Neural cell (in vitro differentiated cells): Measurements from ENCODE around the gene KIAA0586. TPM values are rescaled to one million over a fixed set of nuclear protein-coding genes. Genes with fewer than 3 reads are reported as not detected.

Source experiments
- H2AFZ ChIP-seq: fragments of 200-600, 300-800 bp; sonication (generic), shearing (Covaris generic); 2 replicates; pipeline ENCODE4 v1.6.0; 2014; ENCODE audit warnings: low read depth, mild to moderate bottlenecking, antibody characterized with exemption, low read length, moderate library complexity
- H3F3A ChIP-seq: fragments of 200-600 bp; shearing (Covaris generic); 2 replicates; pipeline ENCODE4 v1.6.1; 2016; ENCODE audit warnings: mild to moderate bottlenecking, moderate library complexity, mixed read lengths, antibody characterized with exemption, low read length; ENCODE audit not compliant: insufficient read depth, poor library complexity, severe bottlenecking
- H3K27ac ChIP-seq: fragments of 200-600, 300-800 bp; sonication (generic), shearing (Covaris generic); 2 replicates; pipeline ENCODE4 v1.5.1; 2014; ENCODE audit warnings: mild to moderate bottlenecking, low read length, moderate library complexity
- H3K27me3 ChIP-seq: fragments of 300-800, 200-600 bp; sonication (generic), shearing (Covaris generic); 2 replicates; pipeline ENCODE4 v1.6.0; 2014; ENCODE audit warnings: mild to moderate bottlenecking, low read depth, low read length, moderate library complexity; ENCODE audit not compliant: insufficient read depth
- H3K36me3 ChIP-seq: fragments of 300-800, 200-600 bp; sonication (generic), shearing (Covaris generic); 2 replicates; pipeline ENCODE4 v1.5.1; 2014; ENCODE audit warnings: mild to moderate bottlenecking, antibody characterized with exemption, low read length, moderate library complexity; ENCODE audit not compliant: insufficient read depth
- H3K4me2 ChIP-seq: fragments of 300-800, 200-600 bp; sonication (generic), shearing (Covaris generic); 2 replicates; pipeline ENCODE4 v1.6.0; 2014; ENCODE audit warnings: mild to moderate bottlenecking, low read length
- H3K4me3 ChIP-seq: fragments of 300-800, 200-600 bp; sonication (generic), shearing (Covaris generic); 2 replicates; pipeline ENCODE4 v1.5.1; 2014; ENCODE audit warnings: mild to moderate bottlenecking, low read length, moderate library complexity
- H3K79me2 ChIP-seq: fragments of 200-600 bp; shearing (Covaris generic); replicated peaks from 2 replicates; pipeline ENCODE4 v1.6.0; 2014; ENCODE audit warnings: mild to moderate bottlenecking, low read length, moderate library complexity; ENCODE audit not compliant: insufficient read depth
- H3K9ac ChIP-seq: fragments of 300-800, 200-600 bp; sonication (generic), shearing (Covaris generic); 2 replicates; pipeline ENCODE4 v1.6.1; 2016; ENCODE audit warnings: mild to moderate bottlenecking, low read length, mixed read lengths
- H3K9me2 ChIP-seq: fragments of 200-600 bp; shearing (Covaris generic); 2 replicates; pipeline ENCODE4 v1.6.1; 2016; ENCODE audit warnings: mild to moderate bottlenecking, low read length, mixed read lengths; ENCODE audit not compliant: insufficient read depth
- H3K9me3 ChIP-seq: fragments of 200-600, 300-800 bp; sonication (generic), shearing (Covaris generic); 2 replicates; pipeline ENCODE4 v1.6.1; 2016; ENCODE audit warnings: mild to moderate bottlenecking, mixed run types, low read length, moderate library complexity, mixed read lengths
- H4K20me1 ChIP-seq: fragments of 200-600 bp; shearing (Covaris generic); 2 replicates; pipeline ENCODE4 v1.6.1; 2016; ENCODE audit warnings: mild to moderate bottlenecking, mixed run types; ENCODE audit not compliant: insufficient read depth
- EP300 ChIP-seq: fragments of 450-650 bp; conservative IDR thresholded peaks from 2 replicates; pipeline ENCODE4 v1.6.1; 2014; ENCODE audit warnings: antibody characterized with exemption, mild to moderate bottlenecking, moderate library complexity; ENCODE audit not compliant: poor library complexity, severe bottlenecking
- EZH2 ChIP-seq: fragments of 200-600, 300-800 bp; shearing (Covaris generic), sonication (generic); IDR thresholded peaks from 2 replicates; pipeline ENCODE4 v1.6.1; 2014; ENCODE audit warnings: antibody characterized with exemption, low read length, borderline replicate concordance, mild to moderate bottlenecking; ENCODE audit not compliant: insufficient read depth, poor library complexity, severe bottlenecking
- MXI1 ChIP-seq: fragments of 450-650 bp; conservative IDR thresholded peaks from 2 replicates; pipeline ENCODE4 v1.6.1; 2014; ENCODE audit warnings: antibody characterized with exemption, mild to moderate bottlenecking; ENCODE audit not compliant: poor library complexity, severe bottlenecking
- POLR2AphosphoS5 ChIP-seq: IDR thresholded peaks from 2 replicates; pipeline ENCODE4 v1.6.1; 2012
- RAD21 ChIP-seq: fragments of 450-650 bp; conservative IDR thresholded peaks from 2 replicates; pipeline ENCODE4 v1.6.1; 2014; ENCODE audit warnings: antibody characterized with exemption, mild to moderate bottlenecking, moderate library complexity
- REST ChIP-seq: IDR thresholded peaks from 2 replicates; pipeline ENCODE4 v1.6.1; 2012; ENCODE audit warnings: borderline replicate concordance
- SMC3 ChIP-seq: fragments of 450-650 bp; conservative IDR thresholded peaks from 2 replicates; pipeline ENCODE4 v1.6.1; 2014; ENCODE audit warnings: antibody characterized with exemption, mild to moderate bottlenecking, moderate library complexity; ENCODE audit not compliant: poor library complexity
- TAF1 ChIP-seq: IDR thresholded peaks from 2 replicates; pipeline ENCODE4 v1.6.1; 2012; ENCODE audit warnings: low read depth
- polyA plus RNA-seq: library from polyadenylated mRNA; depleted of rRNA; stranded (reverse); fragments of >200 nt; gene quantifications from 2 replicates; pipeline ENCODE4 v1.2.3, GENCODE V29; 2014
- TF ChIP-seq, protein P1 (sequence below): fragments of 450-650 bp; IDR thresholded peaks from 2 replicates; pipeline ENCODE4 v1.5.1; 2014; ENCODE audit warnings: antibody characterized with exemption, mild to moderate bottlenecking, moderate library complexity; ENCODE audit not compliant: poor library complexity, severe bottlenecking

The KIAA0586 gene
- polyA plus RNA-seq, 1 donor from 2014 or later, result 8.0 TPM

GRCh38 chr14:58549105-58549757, 121.7 kb downstream of the KIAA0586 start:
- Histone ChIP-seq H3K79me2 (no peaks in the 10 kb centered on the region), H3K9me2 (no peaks in the 10 kb centered on the region), H3K27me3 (no peaks in the 10 kb centered on the region), H3F3A (no peaks in the 10 kb centered on the region), H3K36me3 (no peaks in the 10 kb centered on the region), H3K27ac (peak overlapping the region; percentile 52), H3K9me3 (no peaks in the 10 kb centered on the region), H3K4me3 (no peak overlapping the region), H3K9ac (no peak overlapping the region), H3K4me2 (no peak overlapping the region), H4K20me1 (no peaks in the 10 kb centered on the region), H2AFZ (no peak overlapping the region)
- TF ChIP-seq TAF1 (no peak), REST (no peak), SMC3 (no peak), MXI1 (no peak), RAD21 (no peak), EZH2 (no peak), POLR2AphosphoS5 (no peak), EP300 (peak; percentile 41)
- TF ChIP-seq, protein P1, sequence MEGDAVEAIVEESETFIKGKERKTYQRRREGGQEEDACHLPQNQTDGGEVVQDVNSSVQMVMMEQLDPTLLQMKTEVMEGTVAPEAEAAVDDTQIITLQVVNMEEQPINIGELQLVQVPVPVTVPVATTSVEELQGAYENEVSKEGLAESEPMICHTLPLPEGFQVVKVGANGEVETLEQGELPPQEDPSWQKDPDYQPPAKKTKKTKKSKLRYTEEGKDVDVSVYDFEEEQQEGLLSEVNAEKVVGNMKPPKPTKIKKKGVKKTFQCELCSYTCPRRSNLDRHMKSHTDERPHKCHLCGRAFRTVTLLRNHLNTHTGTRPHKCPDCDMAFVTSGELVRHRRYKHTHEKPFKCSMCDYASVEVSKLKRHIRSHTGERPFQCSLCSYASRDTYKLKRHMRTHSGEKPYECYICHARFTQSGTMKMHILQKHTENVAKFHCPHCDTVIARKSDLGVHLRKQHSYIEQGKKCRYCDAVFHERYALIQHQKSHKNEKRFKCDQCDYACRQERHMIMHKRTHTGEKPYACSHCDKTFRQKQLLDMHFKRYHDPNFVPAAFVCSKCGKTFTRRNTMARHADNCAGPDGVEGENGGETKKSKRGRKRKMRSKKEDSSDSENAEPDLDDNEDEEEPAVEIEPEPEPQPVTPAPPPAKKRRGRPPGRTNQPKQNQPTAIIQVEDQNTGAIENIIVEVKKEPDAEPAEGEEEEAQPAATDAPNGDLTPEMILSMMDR, result no peak

- no peaks in the 10 kb centered on the region for H4K20me1 ChIP-seq
- no peak overlapping the region for H3K27ac ChIP-seq
- no peaks in the 10 kb centered on the region for H3K79me2 ChIP-seq
- H3K9me3 ChIP-seq, result no peaks in the 10 kb centered on the region
- H3K36me3 ChIP-seq, result no peaks in the 10 kb centered on the region
- H3K27me3 ChIP-seq, result no peaks in the 10 kb centered on the region
- H3F3A ChIP-seq, result no peaks in the 10 kb centered on the region
- no peak for TF ChIP-seq EP300
- TF ChIP-seq, protein P1, result no peak
- no peak overlapping the region for H3K4me2 ChIP-seq
- no peaks in the 10 kb centered on the region for H3K9me2 ChIP-seq
- no peak overlapping the region for H3K9ac ChIP-seq
- H2AFZ ChIP-seq, result no peak overlapping the region
- H3K4me3 ChIP-seq, result no peak overlapping the region
Measured at GRCh38 chr14:58553959-58554358, 126.4 kb downstream of the KIAA0586 start.
